Ovary (tissue), 3 donors: ENCODE measurements around the gene WDR93.

Source experiments
- EP300 ChIP-seq: sonication (generic); formaldehyde crosslinking; IDR thresholded peaks from one replicate; pipeline ENCODE4 v1.6.1; 2017; ENCODE audit warnings: antibody characterized with exemption
- POLR2A ChIP-seq: fragments of 450-650 bp; IDR thresholded peaks from one replicate; pipeline ENCODE4 v1.6.1; 2017; ENCODE audit warnings: antibody characterized with exemption, mild to moderate bottlenecking, moderate library complexity
- TF ChIP-seq, protein P1 (sequence below), 3 donors: fragments of 450-650 bp in 2 of 3; fragments of 200-600 bp in 1 of 3; IDR thresholded peaks; one replicate each; pipeline versions ENCODE4 v1.5.1 to v1.8.0; 2016 to 2022; ENCODE audit warnings: antibody characterized with exemption in 3 of 3, mild to moderate bottlenecking in 1 of 3
- donor health status: DM: no; HTN: no; CAD: no.

DNA sequence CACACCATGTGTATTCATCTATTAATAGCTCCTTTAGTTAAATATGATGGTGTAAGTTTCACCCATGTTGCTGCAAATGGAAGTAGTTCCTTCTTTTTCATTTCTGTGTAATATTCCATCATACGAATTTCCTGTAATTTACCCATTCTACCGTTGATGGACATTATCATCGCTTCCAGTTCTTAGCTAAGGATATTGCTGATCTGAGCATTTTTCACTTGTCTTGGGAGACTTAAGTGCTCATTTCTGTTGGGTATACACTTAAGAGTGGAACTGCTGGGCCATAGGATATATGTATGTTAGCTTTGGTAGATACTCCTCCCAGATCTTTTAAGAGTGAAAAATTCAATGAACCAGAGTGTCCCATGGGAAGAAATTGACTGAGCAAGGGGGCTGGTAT, 22.4 kb upstream of the WDR93 start:
- TF ChIP-seq, protein P1, sequence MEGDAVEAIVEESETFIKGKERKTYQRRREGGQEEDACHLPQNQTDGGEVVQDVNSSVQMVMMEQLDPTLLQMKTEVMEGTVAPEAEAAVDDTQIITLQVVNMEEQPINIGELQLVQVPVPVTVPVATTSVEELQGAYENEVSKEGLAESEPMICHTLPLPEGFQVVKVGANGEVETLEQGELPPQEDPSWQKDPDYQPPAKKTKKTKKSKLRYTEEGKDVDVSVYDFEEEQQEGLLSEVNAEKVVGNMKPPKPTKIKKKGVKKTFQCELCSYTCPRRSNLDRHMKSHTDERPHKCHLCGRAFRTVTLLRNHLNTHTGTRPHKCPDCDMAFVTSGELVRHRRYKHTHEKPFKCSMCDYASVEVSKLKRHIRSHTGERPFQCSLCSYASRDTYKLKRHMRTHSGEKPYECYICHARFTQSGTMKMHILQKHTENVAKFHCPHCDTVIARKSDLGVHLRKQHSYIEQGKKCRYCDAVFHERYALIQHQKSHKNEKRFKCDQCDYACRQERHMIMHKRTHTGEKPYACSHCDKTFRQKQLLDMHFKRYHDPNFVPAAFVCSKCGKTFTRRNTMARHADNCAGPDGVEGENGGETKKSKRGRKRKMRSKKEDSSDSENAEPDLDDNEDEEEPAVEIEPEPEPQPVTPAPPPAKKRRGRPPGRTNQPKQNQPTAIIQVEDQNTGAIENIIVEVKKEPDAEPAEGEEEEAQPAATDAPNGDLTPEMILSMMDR (IDR thresholded peaks at IDR 0.05) = no peak
- TF ChIP-seq POLR2A = no peak
- TF ChIP-seq EP300 = no peak
